ENCODE results near the gene SARS1. TPM values are rescaled to one million over a fixed set of nuclear protein-coding genes. Genes with fewer than 3 reads are reported as not detected.
A peak's percentile ranks its signal among the peaks of the same experiment; 100 is the strongest.

The SARS1 gene
- total RNA-seq, 1 donor from 2014 or later = 348 TPM

GRCh38 chr1:109269212-109269980 lies 55.7 kb downstream of the SARS1 start:
- DNase-seq (ENCODE audit: low spot score) = peak; percentile 94

GRCh38 chr1:109269981-109270622 lies 56.4 kb downstream of the SARS1 start:
- Mint-ChIP-seq H3K36me3 (ENCODE audit: low read depth) (peaks cover 5% of the 10 kb centered on the region), H3K27ac (ENCODE audit: unreplicated experiment) (peak overlapping the region; percentile 63), H3K4me1 (ENCODE audit: low read depth) (peaks cover 24% of the 10 kb centered on the region), H3K27me3 (ENCODE audit: low read depth) (no peaks in the 10 kb centered on the region), H3K9me3 (ENCODE audit: low read depth) (no peaks in the 10 kb centered on the region), H3K4me3 (ENCODE audit: unreplicated experiment) (no peak overlapping the region)
- DNase-seq (ENCODE audit: low spot score) = peak; percentile 91
- TF ChIP-seq CTCF (IDR thresholded peaks at IDR 0.05) = no peak

More at GRCh38 chr1:109269212-109269980, 55.7 kb downstream of the SARS1 start:
- Mint-ChIP-seq H3K27me3 (ENCODE audit: low read depth) (no peaks in the 10 kb centered on the region), H3K36me3 (ENCODE audit: low read depth) (peaks cover 5% of the 10 kb centered on the region), H3K4me3 (ENCODE audit: unreplicated experiment) (no peak overlapping the region), H3K27ac (ENCODE audit: unreplicated experiment) (no peak overlapping the region), H3K9me3 (ENCODE audit: low read depth) (no peaks in the 10 kb centered on the region), H3K4me1 (ENCODE audit: low read depth) (peaks cover 17% of the 10 kb centered on the region)
- TF ChIP-seq CTCF (IDR thresholded peaks at IDR 0.05) = no peak

- no peak overlapping the region for H3K4me3 Mint-ChIP-seq (ENCODE audit: unreplicated experiment)
- peak; percentile 93 for DNase-seq (ENCODE audit: low spot score)
- peaks cover 31% of the 10 kb centered on the region for H3K4me1 Mint-ChIP-seq (ENCODE audit: low read depth)
- no peak for TF ChIP-seq CTCF (IDR thresholded peaks at IDR 0.05)
- no peak overlapping the region for H3K27ac Mint-ChIP-seq (ENCODE audit: unreplicated experiment)
- no peaks in the 10 kb centered on the region for H3K9me3 Mint-ChIP-seq (ENCODE audit: low read depth)
- H3K36me3 Mint-ChIP-seq (ENCODE audit: low read depth) = peaks cover 5% of the 10 kb centered on the region
- H3K27me3 Mint-ChIP-seq (ENCODE audit: low read depth) = no peaks in the 10 kb centered on the region
Observed at GRCh38 chr1:109270623-109271317, 57.1 kb downstream of the SARS1 start.

GRCh38 chr1:109271458-109271857 lies 57.7 kb downstream of the SARS1 start:
- Mint-ChIP-seq H3K27ac (ENCODE audit: unreplicated experiment) (peak overlapping the region; percentile 22), H3K36me3 (ENCODE audit: low read depth) (peaks cover 5% of the 10 kb centered on the region), H3K27me3 (ENCODE audit: low read depth) (no peaks in the 10 kb centered on the region), H3K9me3 (ENCODE audit: low read depth) (no peaks in the 10 kb centered on the region), H3K4me1 (ENCODE audit: low read depth) (peaks cover 34% of the 10 kb centered on the region), H3K4me3 (ENCODE audit: unreplicated experiment) (no peak overlapping the region)
- no peak for TF ChIP-seq CTCF (IDR thresholded peaks at IDR 0.05)
- peak; percentile 87 for DNase-seq (ENCODE audit: low spot score)

Data from chondrocyte (in vitro differentiated cells).